B cell (primary cell): ENCODE measurements around the gene HNRNPH2. TPM values are rescaled to one million over a fixed set of nuclear protein-coding genes. Genes with fewer than 3 reads are reported as not detected.
A peak's percentile ranks its signal among the peaks of the same experiment; 100 is the strongest.

Experiments
- ATAC-seq: fragments of 200-7000 bp; cut with Tn5 transposase; one replicate; pipeline ENCODE4 v1.10.0; 2021; ENCODE audit warnings: low read depth, mild to moderate bottlenecking, moderate number of reproducible peaks, moderate library complexity
- CTCF ChIA-PET: fragments of 350-600 bp; sonication (Branson Sonifier 250); formaldehyde crosslinking; loops from one replicate; lab custom pipeline; 2021; ENCODE audit warnings: antibody characterized with exemption, inconsistent platforms; lab: Charles Lee
- POLR2A ChIA-PET: fragments of 350-600 bp; sonication (Branson Sonifier 250); formaldehyde crosslinking; loops from one replicate; lab custom pipeline; 2021; ENCODE audit warnings: antibody characterized with exemption; lab: Charles Lee
- DNase-seq: peaks from one replicate; pipeline ENCODE4 v3.0.0; 2013
- H2AFZ ChIP-seq: 2 replicates; pipeline ENCODE4 v1.6.1; 2012; ENCODE audit warnings: mild to moderate bottlenecking, low read depth, low read length; ENCODE audit not compliant: insufficient read depth, poor library complexity, severe bottlenecking
- H3K27ac ChIP-seq, 2 donors: 1 replicate in 1 of 2; 2 replicates in 1 of 2; pipeline ENCODE4 v1.5.1; 2012 to 2013; ENCODE audit warnings: low read length in 2 of 2, mild to moderate bottlenecking in 2 of 2, moderate library complexity in 1 of 2
- H3K27me3 ChIP-seq, 4 experiments: fragments of 200-600 bp in 1 of 4; sonication (generic) in 1 of 4; replicated peaks in 1 of 4; 1 replicate in 2 of 4; 2 replicates in 2 of 4; pipeline versions ENCODE4 v1.6.1 to v1.7.0; 2013 to 2016; ENCODE audit warnings: low read length in 3 of 4, mild to moderate bottlenecking in 2 of 4, mixed read lengths in 1 of 4, moderate library complexity in 1 of 4; ENCODE audit not compliant: insufficient read depth in 4 of 4, control insufficient read depth in 3 of 4; ENCODE audit errors: control extremely low read depth in 1 of 4
- H3K36me3 ChIP-seq, 2 experiments: replicated peaks in 1 of 2; 1 replicate in 1 of 2; 2 replicates in 1 of 2; pipeline versions ENCODE4 v1.6.1 to v1.7.1; 2013; ENCODE audit warnings: low read length in 1 of 2; ENCODE audit not compliant: insufficient read depth in 2 of 2, control insufficient read depth in 1 of 2; ENCODE audit errors: control extremely low read depth in 1 of 2, extremely low read depth in 1 of 2
- H3K4me1 ChIP-seq, 2 donors: fragments of 200-600 bp in 1 of 2; sonication (generic) in 1 of 2; 1 replicate in 1 of 2; 2 replicates in 1 of 2; pipeline versions ENCODE4 v1.5.1 to v1.6.1; 2013 to 2017; ENCODE audit warnings: low read length in 2 of 2; ENCODE audit not compliant: control insufficient read depth in 2 of 2, insufficient read depth in 2 of 2
- H3K4me2 ChIP-seq: replicated peaks from 2 replicates; pipeline ENCODE3; 2012; ENCODE audit warnings: mild to moderate bottlenecking, low read depth, low read length; ENCODE audit not compliant: poor library complexity, severe bottlenecking
- H3K4me3 ChIP-seq, 5 experiments: fragments of 200-600 bp in 1 of 5; sonication (generic) in 1 of 5; 1 replicate in 3 of 5; 2 replicates in 2 of 5; pipeline versions ENCODE4 v1.5.1 to v1.7.0; 2011 to 2016; ENCODE audit warnings: low read length in 4 of 5, mild to moderate bottlenecking in 4 of 5, low read depth in 2 of 5, control low read depth in 1 of 5, moderate library complexity in 1 of 5; ENCODE audit not compliant: insufficient read depth in 1 of 5; ENCODE audit errors: control extremely low read depth in 1 of 5, extremely low read depth in 1 of 5
- H3K79me2 ChIP-seq: fragments of 200-600 bp; sonication (generic); one replicate; pipeline ENCODE4 v1.6.0; 2016; ENCODE audit warnings: low read length; ENCODE audit not compliant: control insufficient read depth, insufficient read depth
- H3K9ac ChIP-seq: fragments of 200-600 bp; sonication (generic); 2 replicates; pipeline ENCODE4 v1.6.1; 2017; ENCODE audit warnings: mild to moderate bottlenecking, low read length, moderate library complexity
- H3K9me3 ChIP-seq, 3 donors: one replicate each; pipeline versions ENCODE4 v1.6.1 to v1.7.1; 2013; ENCODE audit warnings: low read length in 2 of 3; ENCODE audit not compliant: control insufficient read depth in 2 of 3, insufficient read depth in 1 of 3; ENCODE audit errors: control extremely low read depth in 1 of 3
- H4K20me1 ChIP-seq: 2 replicates; pipeline ENCODE4 v1.6.0; 2012; ENCODE audit warnings: mild to moderate bottlenecking, low read length; ENCODE audit not compliant: insufficient read depth, control insufficient read depth, poor library complexity, severe bottlenecking
- H3K27ac Mint-ChIP-seq: one replicate; pipeline ENCODE4 v1.8.0; 2021; ENCODE audit warnings: mixed read lengths
- H3K27me3 Mint-ChIP-seq: one replicate; pipeline ENCODE4 v1.8.0; 2021; ENCODE audit warnings: mixed read lengths
- H3K4me1 Mint-ChIP-seq: one replicate; pipeline ENCODE4 v1.8.0; 2021; ENCODE audit warnings: mixed read lengths
- H3K4me3 Mint-ChIP-seq: one replicate; pipeline ENCODE4 v1.8.0; 2021; ENCODE audit warnings: mixed read lengths
- H3K9me3 Mint-ChIP-seq: one replicate; pipeline ENCODE4 v1.8.0; 2022; ENCODE audit warnings: mixed read lengths; ENCODE audit not compliant: insufficient read depth
- CTCF ChIP-seq: fragments of 200-600 bp; IDR thresholded peaks from one replicate; pipeline ENCODE4 v1.8.0; 2022; ENCODE audit warnings: antibody characterized with exemption, mild to moderate bottlenecking
- EZH2 ChIP-seq: IDR thresholded peaks from 2 replicates; pipeline ENCODE4 v1.6.1; 2012; ENCODE audit warnings: borderline replicate concordance, low read depth, mild to moderate bottlenecking, moderate library complexity, low read length; ENCODE audit not compliant: insufficient read depth, poor library complexity, severe bottlenecking
- WGBS: methylation state at CpG from one replicate; pipeline ENCODE4 v1.1.5; 2013; ENCODE audit warnings: missing lambda C conversion rate; ENCODE audit not compliant: insufficient coverage; 5-methylcytosine and 5-hydroxymethylcytosine counted together
- intact Hi-C: fragments of 100-400 bp; cut with micrococcal nuclease; formaldehyde crosslinking; loops from one replicate; pipeline ENCODE4 v1.10.0; 2022
- polyA plus RNA-seq: library from polyadenylated mRNA; depleted of rRNA; stranded (reverse); fragments of >200 nt; gene quantifications from 2 replicates; pipeline ENCODE4 v1.2.3, GENCODE V29; 2012
- total RNA-seq, 2 donors: library from RNA; stranded (reverse); fragments of 120-200 nt in 1 of 2; gene quantifications; 1 replicate in 1 of 2; 2 replicates in 1 of 2; pipeline versions ENCODE4 v1.2.3 to v1.2.4, GENCODE V29; 2013 to 2022

HNRNPH2 gene
- total and polyA plus RNA-seq, 2 donors (not counting 1 experiment from before 2014, with no cell fraction given), result 9.2 to 57.1 TPM

GRCh38 chrX:101417981-101418841, 10.2 kb downstream of the HNRNPH2 start:
- 0% methylated on average over 24 of the region's 56 CpGs for WGBS
- Histone ChIP-seq H3K4me1 (peaks cover 17 to 23% of the 10 kb centered on the region in 2 donors), H3K4me2 (peak overlapping the region; percentile 80), H3K27ac (peak overlapping the region; percentile 83 to 89), H3K27me3 (no peaks in the 10 kb centered on the region), H3K9ac (peak overlapping the region; percentile 76), H3K79me2 (peaks cover 5% of the 10 kb centered on the region), H4K20me1 (no peaks in the 10 kb centered on the region), H3K9me3 (no peaks in the 10 kb centered on the region), H2AFZ (peak overlapping the region; percentile 87), H3K36me3 (peaks cover 0 to 2% of the 10 kb centered on the region in 2 experiments), H3K4me3 (peak overlapping the region in 4 of 5 experiments; percentile 59 to 72 (median 67))
- ATAC-seq (peak; percentile 57), DNase-seq (peak; percentile 60)
- Mint-ChIP-seq H3K9me3 (no peaks in the 10 kb centered on the region), H3K4me3 (peak overlapping the region; percentile 92), H3K27ac (peak overlapping the region; percentile 96), H3K27me3 (no peaks in the 10 kb centered on the region), H3K4me1 (peaks cover 36% of the 10 kb centered on the region)
- TF ChIP-seq CTCF, result no peak
- TF ChIP-seq EZH2, result no peak
- ChIA-PET CTCF (interaction anchor here (0.7 to 1.9 kb wide), 3 partner anchors 28 to 386 kb away, joined by 3 to 5 read pairs (median 5); partner anchors contain the start of genes RPL36A and TIMM8A), POLR2A (interaction anchor here (0.8 to 2.6 kb wide), 3 partner anchors 10 to 513 kb away, joined by 3 to 15 read pairs (median 3); partner anchors contain the start of genes CENPI, GLA, HNRNPH2 and ZMAT1)
- intact Hi-C loops, result loop anchor here (5.0 to 10.0 kb wide), 3 partner anchors 131 to 667 kb away; no protein-coding TSS in a partner anchor
